Measurements from ENCODE around the gene RBM46. TPM values are rescaled to one million over a fixed set of nuclear protein-coding genes. Genes with fewer than 3 reads are reported as not detected.
"Not testable (repeated sequence)": the region's sequence is repeated elsewhere in the genome, so short reads cannot be mapped to it uniquely, and the experiment has no call there.

Gene RBM46
- polyA plus RNA-seq, 6 donors from 2014 or later: not detected

- ATAC-seq (ENCODE audit: low read depth in 2 of 2): no peak
- no peak for DNase-seq
- Mint-ChIP-seq H3K36me3 (peaks cover 0 to 5% of the 10 kb centered on the region in 2 donors), H3K27me3 (no peaks in the 10 kb centered on the region), H3K9me3 (peaks cover 0 to 38% (median 20%) of the 10 kb centered on the region in 7 donors), H3K4me1 (no peaks in the 10 kb centered on the region), H3K27ac (no peak overlapping the region), H3K4me3 (no peak overlapping the region)
These were observed 88.2 kb downstream of the RBM46 start for GRCh38 chr4:154869301-154869700.

- DNase-seq (no peak), ATAC-seq (ENCODE audit: low read depth in 2 of 2) (no peak)
- H3K27me3 Mint-ChIP-seq: no peaks in the 10 kb centered on the region
- H3K9me3 Mint-ChIP-seq: peaks cover 0 to 55% (median 30%) of the 10 kb centered on the region in 7 donors
- no peak overlapping the region for H3K4me3 Mint-ChIP-seq
- H3K27ac Mint-ChIP-seq: no peak overlapping the region
- no peaks in the 10 kb centered on the region for H3K4me1 Mint-ChIP-seq
- H3K36me3 Mint-ChIP-seq: peaks cover 0 to 5% of the 10 kb centered on the region in 2 donors
These were observed 91.1 kb downstream of the RBM46 start for GRCh38 chr4:154872198-154872597.

GRCh38 chr4:154874049-154874448 lies 93.0 kb downstream of the RBM46 start:
- not testable (repeated sequence) for H3K4me3 Mint-ChIP-seq; H3K27ac Mint-ChIP-seq; H3K27me3 Mint-ChIP-seq; DNase-seq; H3K4me1 Mint-ChIP-seq; ATAC-seq (ENCODE audit: low read depth in 2 of 2); H3K36me3 Mint-ChIP-seq
- H3K9me3 Mint-ChIP-seq: peaks cover 5 to 59% (median 30%) of the 10 kb centered on the region in 7 donors

- DNase-seq (no peak), ATAC-seq (ENCODE audit: low read depth in 2 of 2) (no peak)
- Mint-ChIP-seq H3K4me3 (no peak overlapping the region), H3K27me3 (no peaks in the 10 kb centered on the region), H3K4me1 (no peaks in the 10 kb centered on the region), H3K9me3 (peaks cover 5 to 52% (median 23%) of the 10 kb centered on the region in 7 donors), H3K27ac (no peak overlapping the region), H3K36me3 (peaks cover 0 to 5% of the 10 kb centered on the region in 2 donors)
These were observed 96.2 kb downstream of the RBM46 start for GRCh38 chr4:154877110-154877760.

Other genes starting within 250 kb of the RBM46 start
- gene PLRG1, start 230.9 kb upstream of the RBM46 start, polyA plus RNA-seq (ENCODE audit: low read depth in 6 of 6): 100 to 1,000 TPM in 1 of 6 donors, 10 to 100 TPM in 5; 80.1 to 122 (median 96.0) TPM
- gene FGB, start 218.3 kb upstream of the RBM46 start, polyA plus RNA-seq (ENCODE audit: low read depth in 6 of 6): not detected
- gene FGA, start 190.5 kb upstream of the RBM46 start, polyA plus RNA-seq (ENCODE audit: low read depth in 6 of 6): not detected
- not detected for gene FGG, start 168.6 kb upstream of the RBM46 start, polyA plus RNA-seq (ENCODE audit: low read depth in 6 of 6)
- gene LRAT, start 37.3 kb upstream of the RBM46 start, polyA plus RNA-seq (ENCODE audit: low read depth in 6 of 6): not detected

Measured in naive B cell (primary cell).